Adrenal gland (tissue), 5 donors: Measurements from ENCODE around the gene TLN1.

ENCODE experiments used
- CTCF ChIP-seq, 6 experiments: fragments of 450-650 bp in 4 of 6; fragments of 200-600 bp in 2 of 6; sonication (generic) in 1 of 6; IDR thresholded peaks; 1 replicate in 5 of 6; 2 replicates in 1 of 6; pipeline versions ENCODE4 v1.5.1 to v1.8.0; 2016 to 2021; ENCODE audit warnings: antibody characterized with exemption in 6 of 6, mild to moderate bottlenecking in 2 of 6, moderate library complexity in 1 of 6
- POLR2A ChIP-seq, 2 donors: fragments of 450-650 bp; IDR thresholded peaks; one replicate each; pipeline ENCODE4 v1.6.1; 2017; ENCODE audit warnings: antibody characterized with exemption in 2 of 2, mild to moderate bottlenecking in 2 of 2, moderate library complexity in 1 of 2
- donor health status: DM: no; HTN: no; CAD: no.

- TF ChIP-seq CTCF (IDR thresholded peaks at IDR 0.05) (no peak), POLR2A (IDR thresholded peaks at IDR 0.05) (no peak)
These were observed 35.5 kb upstream of the TLN1 start for GRCh38 chr9:35767458-35767857.
